SK-N-SH (cell line): ENCODE data around the gene TP53BP1. TPM values are rescaled to one million over a fixed set of nuclear protein-coding genes. Genes with fewer than 3 reads are reported as not detected.

Experiments used
- CTCF ChIA-PET: fragments of 300-600, 350-600 bp; formaldehyde crosslinking; extraction: SDS; loops from one replicate; lab custom pipeline; 2021; lab: Yijun Ruan, JAX
- POLR2A ChIA-PET: fragments of 350-600 bp; sonication (Branson Sonifier 250); formaldehyde crosslinking; extraction: SDS; loops from one replicate; lab custom pipeline; 2020; ENCODE audit warnings: antibody characterized with exemption, inconsistent platforms; lab: Yijun Ruan, JAX
- DNase-seq: peaks from one replicate; pipeline ENCODE4 v3.0.0; 2012
- H2AFZ ChIP-seq: fragments of 200-600 bp; sonication (generic); 2 replicates; pipeline ENCODE4 v1.8.1; 2016; ENCODE audit warnings: antibody characterized with exemption, mild to moderate bottlenecking, low read depth
- H3F3A ChIP-seq: fragments of 200-600 bp; sonication (generic); replicated peaks from 2 replicates; pipeline ENCODE3; 2016; ENCODE audit warnings: antibody characterized with exemption, mild to moderate bottlenecking; ENCODE audit not compliant: insufficient read depth
- H3K27ac ChIP-seq, 2 experiments: fragments of 200-500 bp in 1 of 2; fragments of 200-600 bp in 1 of 2; sonication (Bioruptor generic) in 1 of 2; sonication (generic), shearing (Covaris generic) in 1 of 2; 2 replicates each; pipeline versions ENCODE4 v1.5.1 to v1.6.1; 2014 to 2016; ENCODE audit warnings: low read depth in 2 of 2, inconsistent platforms in 1 of 2, low read length in 1 of 2, mild to moderate bottlenecking in 1 of 2, mixed read lengths in 1 of 2
- H3K27me3 ChIP-seq: fragments of 200-600 bp; sonication (generic), shearing (Covaris generic); 2 replicates; pipeline ENCODE4 v1.6.1; 2016; ENCODE audit warnings: mixed run types; ENCODE audit not compliant: insufficient read depth
- H3K36me3 ChIP-seq, 2 experiments: fragments of 200-500 bp in 1 of 2; fragments of 200-600 bp in 1 of 2; sonication (Bioruptor generic) in 1 of 2; sonication (generic) in 1 of 2; replicated peaks in 1 of 2; 2 replicates each; pipeline versions ENCODE3 to v1.5.1; 2014 to 2016; ENCODE audit warnings: low read length in 1 of 2, mild to moderate bottlenecking in 1 of 2; ENCODE audit not compliant: insufficient read depth in 2 of 2, control insufficient read depth in 1 of 2
- H3K4me1 ChIP-seq, 2 experiments: fragments of 200-500 bp in 1 of 2; fragments of 200-600 bp in 1 of 2; sonication (Bioruptor generic) in 1 of 2; sonication (generic), shearing (Covaris generic) in 1 of 2; 2 replicates each; pipeline versions ENCODE4 v1.5.1 to v1.6.1; 2014 to 2016; ENCODE audit warnings: low read depth in 1 of 2, low read length in 1 of 2, mixed run types in 1 of 2; ENCODE audit not compliant: insufficient read depth in 2 of 2, control insufficient read depth in 1 of 2
- H3K4me2 ChIP-seq: fragments of 200-600 bp; sonication (generic), shearing (Covaris generic); 2 replicates; pipeline ENCODE4 v1.6.1; 2017; ENCODE audit warnings: mixed run types
- H3K4me3 ChIP-seq, 2 experiments: fragments of 200-500 bp in 1 of 2; fragments of 200-600 bp in 1 of 2; sonication (Bioruptor generic) in 1 of 2; sonication (generic), shearing (Covaris generic) in 1 of 2; 2 replicates each; pipeline versions ENCODE4 v1.5.1 to v1.8.1; 2014 to 2016; ENCODE audit warnings: low read depth in 2 of 2, inconsistent platforms in 1 of 2, low read length in 1 of 2, mild to moderate bottlenecking in 1 of 2, mixed read lengths in 1 of 2, moderate library complexity in 1 of 2
- H3K79me2 ChIP-seq: fragments of 200-600 bp; sonication (generic); 2 replicates; pipeline ENCODE4 v1.8.1; 2017; ENCODE audit warnings: mild to moderate bottlenecking; ENCODE audit not compliant: insufficient read depth
- H3K9ac ChIP-seq: fragments of 200-600 bp; sonication (generic); 2 replicates; pipeline ENCODE4 v1.6.1; 2017; ENCODE audit warnings: mixed run types
- H3K9me2 ChIP-seq: fragments of 200-600 bp; sonication (generic); 2 replicates; pipeline ENCODE4 v1.6.1; 2017; ENCODE audit warnings: mixed run types
- H3K9me3 ChIP-seq: fragments of 200-600 bp; sonication (generic); 2 replicates; pipeline ENCODE4 v1.6.1; 2017; ENCODE audit warnings: mixed run types, mild to moderate bottlenecking, moderate library complexity
- H4K20me1 ChIP-seq: fragments of 200-600 bp; sonication (generic); 2 replicates; pipeline ENCODE4 v1.6.1; 2017; ENCODE audit warnings: mild to moderate bottlenecking, mixed run types; ENCODE audit not compliant: insufficient read depth
- EZH2phosphoT487 ChIP-seq: fragments of 200-600 bp; sonication (generic); IDR thresholded peaks from 2 replicates; pipeline ENCODE4 v1.6.1; 2017; ENCODE audit warnings: low read depth, mixed run types, mild to moderate bottlenecking, antibody characterized with exemption, moderate library complexity, borderline replicate concordance
- JUND ChIP-seq: IDR thresholded peaks from 2 replicates; pipeline ENCODE4 v1.4.0; 2012
- NFIC ChIP-seq: IDR thresholded peaks from 2 replicates; pipeline ENCODE4 v1.4.0; 2012; ENCODE audit warnings: borderline replicate concordance
- RFX5 ChIP-seq: IDR thresholded peaks from 2 replicates; pipeline ENCODE4 v1.6.1; 2012; ENCODE audit warnings: mild to moderate bottlenecking, improper control_type of control experiment, low read length
- RXRA ChIP-seq: IDR thresholded peaks from 2 replicates; pipeline ENCODE4 v1.4.0; 2012; ENCODE audit warnings: low read depth, mild to moderate bottlenecking, borderline replicate concordance
- TAF1 ChIP-seq: IDR thresholded peaks from 2 replicates; pipeline ENCODE4 v1.6.1; 2012; ENCODE audit warnings: low read depth, mild to moderate bottlenecking, low read length, moderate library complexity, borderline replicate concordance
- USF1 ChIP-seq: IDR thresholded peaks from 2 replicates; pipeline ENCODE4 v1.4.0; 2012; ENCODE audit warnings: low read depth, borderline replicate concordance
- WGBS: methylation state at CpG from one replicate; pipeline ENCODE4 v1.1.6; 2017; ENCODE audit warnings: low lambda C conversion rate; 5-methylcytosine and 5-hydroxymethylcytosine counted together
- polyA plus RNA-seq, 3 experiments: library from polyadenylated mRNA; depleted of rRNA; stranded (reverse); fragments of >200 nt; gene quantifications; 2 replicates each; pipeline ENCODE4 v1.2.3, GENCODE V29; 2012
- TF ChIP-seq, protein P1 (sequence below): fragments of 150-350 bp; IDR thresholded peaks from 2 replicates; pipeline ENCODE4 v1.6.1; 2017; ENCODE audit warnings: antibody characterized with exemption, low read length, low read depth, borderline replicate concordance

The TP53BP1 gene
- polyA plus RNA-seq, 1 of the 3 experiments (the other 2 are of a cell fraction), result 27.1 TPM

DNA sequence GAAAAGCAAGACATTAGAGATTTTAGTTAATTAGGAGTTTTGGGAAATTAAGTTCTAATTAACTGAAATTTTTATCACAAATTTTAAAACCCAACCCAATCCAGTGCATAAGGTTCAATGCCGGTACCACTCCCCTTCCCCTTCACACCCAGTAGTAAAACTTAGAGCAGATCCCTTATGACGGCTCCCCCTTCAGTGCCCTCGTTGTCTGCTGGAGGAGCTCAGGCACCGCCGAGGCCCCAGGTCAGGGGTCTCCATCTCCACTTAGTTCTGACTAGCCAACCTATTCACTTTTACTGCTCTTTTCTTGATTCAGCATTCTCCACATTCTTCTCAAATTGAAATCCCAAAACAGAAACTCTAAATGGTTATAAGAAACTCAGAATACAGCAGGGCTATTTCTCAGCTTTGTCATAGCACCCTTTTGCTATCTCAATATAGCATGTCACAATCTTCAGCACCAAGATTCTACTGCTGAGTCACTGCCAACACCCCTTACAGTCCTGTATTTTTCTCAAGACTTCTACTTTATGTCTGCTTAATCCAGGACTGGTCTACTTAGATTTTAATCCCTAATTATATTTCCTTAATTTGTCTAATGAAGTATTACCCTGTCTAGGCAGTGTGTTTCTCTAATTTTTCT lies 82.3 kb downstream of the TP53BP1 start:
- H3K27ac ChIP-seq, result peak overlapping the region in 1 of 2 experiments; percentile 16; a peak in 1 of 4 replicates

DNA sequence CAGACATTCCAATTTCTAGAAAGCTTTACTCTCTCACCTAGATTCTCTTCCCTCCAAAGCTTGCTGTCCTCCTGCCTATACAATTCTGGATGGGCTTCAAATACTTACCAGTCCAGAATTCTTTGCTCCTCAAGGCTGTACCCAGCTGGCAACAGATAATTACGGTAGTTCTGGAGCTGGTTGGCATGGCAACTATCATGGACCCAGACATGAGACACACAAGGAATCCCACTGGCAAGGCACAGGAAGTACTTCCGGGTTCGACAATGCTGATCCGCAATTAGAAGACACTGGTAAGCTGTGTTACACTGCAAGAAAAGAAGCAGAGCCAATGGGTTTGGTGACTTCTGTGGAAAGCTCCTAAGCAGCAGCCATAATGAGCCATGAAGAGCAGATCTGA lies 84.2 kb downstream of the TP53BP1 start:
- H3K4me1 ChIP-seq, result peaks cover 0 to 24% of the 10 kb centered on the region in 2 experiments; a peak in 2 of 4 replicates
- CTCF ChIA-PET, result interaction anchor here (0.6 kb wide), 1 partner anchor 78 kb away, joined by 3 read pairs; no protein-coding TSS in a partner anchor
- H3K4me3 ChIP-seq, result no peak overlapping the region
- no peaks in the 10 kb centered on the region; the same call in 1 of the 2 replicates for H4K20me1 ChIP-seq
- no peak overlapping the region for H2AFZ ChIP-seq
- H3K4me2 ChIP-seq, result no peak overlapping the region
- peak overlapping the region in 1 of 2 experiments; percentile 72; a peak in 1 of 4 replicates for H3K27ac ChIP-seq
- POLR2A ChIA-PET, result no interaction called here
- peaks cover 15% of the 10 kb centered on the region for H3F3A ChIP-seq
- WGBS, result 50% methylated on average over 4 of the region's 4 CpGs
- H3K27me3 ChIP-seq, result no peaks in the 10 kb centered on the region
- H3K9me2 ChIP-seq, result no peaks in the 10 kb centered on the region
- TF ChIP-seq EZH2phosphoT487, result no peak
- no peak overlapping the region for H3K9ac ChIP-seq
- H3K9me3 ChIP-seq, result no peaks in the 10 kb centered on the region
- H3K36me3 ChIP-seq, result peaks cover 89 to 92% of the 10 kb centered on the region in 2 experiments
- no peaks in the 10 kb centered on the region for H3K79me2 ChIP-seq
- peak; percentile 46 for DNase-seq

More for the DNA sequence above, 82.3 kb downstream of the TP53BP1 start:
- no peak for DNase-seq
- peaks cover 15% of the 10 kb centered on the region for H3F3A ChIP-seq
- no peak for TF ChIP-seq TAF1
- H2AFZ ChIP-seq, result no peak overlapping the region
- ChIA-PET CTCF (interaction anchor here (1.4 kb wide), 1 partner anchor 104 kb away, joined by 4 read pairs; no protein-coding TSS in a partner anchor), POLR2A (no interaction called here)
- no peak overlapping the region for H3K4me2 ChIP-seq
- H4K20me1 ChIP-seq, result no peaks in the 10 kb centered on the region; the same call in 1 of the 2 replicates
- peaks cover 77 to 86% of the 10 kb centered on the region in 2 experiments for H3K36me3 ChIP-seq
- H3K9ac ChIP-seq, result no peak overlapping the region
- no peaks in the 10 kb centered on the region for H3K9me2 ChIP-seq
- H3K27me3 ChIP-seq, result no peaks in the 10 kb centered on the region
- H3K4me3 ChIP-seq, result no peak overlapping the region
- WGBS, result 94% methylated on average over 5 of the region's 5 CpGs
- no peaks in the 10 kb centered on the region for H3K9me3 ChIP-seq
- H3K4me1 ChIP-seq, result peaks cover 0 to 24% of the 10 kb centered on the region in 2 experiments; a peak in 2 of 4 replicates
- H3K79me2 ChIP-seq, result no peaks in the 10 kb centered on the region

- Histone ChIP-seq H4K20me1 (no peaks in the 10 kb centered on the region; the same call in 1 of the 2 replicates), H3F3A (peaks cover 19% of the 10 kb centered on the region), H3K4me3 (no peak overlapping the region), H3K9ac (no peak overlapping the region), H3K9me2 (no peaks in the 10 kb centered on the region), H3K4me1 (peaks cover 0 to 24% of the 10 kb centered on the region in 2 experiments; a peak in 2 of 4 replicates), H3K79me2 (no peaks in the 10 kb centered on the region), H3K9me3 (no peaks in the 10 kb centered on the region), H3K27me3 (no peaks in the 10 kb centered on the region), H3K36me3 (peaks cover 86 to 90% of the 10 kb centered on the region in 2 experiments), H2AFZ (no peak overlapping the region), H3K27ac (peak overlapping the region; percentile 37 to 95; a peak in 3 of 4 replicates), H3K4me2 (no peak overlapping the region)
- WGBS, result 91% methylated on average over 2 of the region's 2 CpGs
- DNase-seq, result no peak
- POLR2A ChIA-PET, result no interaction called here
- CTCF ChIA-PET, result interaction anchor here (1.1 to 2.5 kb wide), 5 partner anchors 10 to 108 kb away, joined by 3 to 8 read pairs (median 5); no protein-coding TSS in a partner anchor
- no peak for TF ChIP-seq NFIC
- no peak for TF ChIP-seq JUND
- no peak for TF ChIP-seq USF1
- TF ChIP-seq, protein P1, sequence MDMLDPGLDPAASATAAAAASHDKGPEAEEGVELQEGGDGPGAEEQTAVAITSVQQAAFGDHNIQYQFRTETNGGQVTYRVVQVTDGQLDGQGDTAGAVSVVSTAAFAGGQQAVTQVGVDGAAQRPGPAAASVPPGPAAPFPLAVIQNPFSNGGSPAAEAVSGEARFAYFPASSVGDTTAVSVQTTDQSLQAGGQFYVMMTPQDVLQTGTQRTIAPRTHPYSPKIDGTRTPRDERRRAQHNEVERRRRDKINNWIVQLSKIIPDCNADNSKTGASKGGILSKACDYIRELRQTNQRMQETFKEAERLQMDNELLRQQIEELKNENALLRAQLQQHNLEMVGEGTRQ, result no peak
- TF ChIP-seq RXRA, result no peak
- TF ChIP-seq RFX5, result no peak
Observed at GRCh38 chr15:43406808-43407207, 86.1 kb downstream of the TP53BP1 start.
